ENCODE measurements around the gene MOSPD3.

GRCh38 chr7:100598425-100598824 is 13.9 kb upstream of the MOSPD3 start:
- TF ChIP-seq, protein P1, sequence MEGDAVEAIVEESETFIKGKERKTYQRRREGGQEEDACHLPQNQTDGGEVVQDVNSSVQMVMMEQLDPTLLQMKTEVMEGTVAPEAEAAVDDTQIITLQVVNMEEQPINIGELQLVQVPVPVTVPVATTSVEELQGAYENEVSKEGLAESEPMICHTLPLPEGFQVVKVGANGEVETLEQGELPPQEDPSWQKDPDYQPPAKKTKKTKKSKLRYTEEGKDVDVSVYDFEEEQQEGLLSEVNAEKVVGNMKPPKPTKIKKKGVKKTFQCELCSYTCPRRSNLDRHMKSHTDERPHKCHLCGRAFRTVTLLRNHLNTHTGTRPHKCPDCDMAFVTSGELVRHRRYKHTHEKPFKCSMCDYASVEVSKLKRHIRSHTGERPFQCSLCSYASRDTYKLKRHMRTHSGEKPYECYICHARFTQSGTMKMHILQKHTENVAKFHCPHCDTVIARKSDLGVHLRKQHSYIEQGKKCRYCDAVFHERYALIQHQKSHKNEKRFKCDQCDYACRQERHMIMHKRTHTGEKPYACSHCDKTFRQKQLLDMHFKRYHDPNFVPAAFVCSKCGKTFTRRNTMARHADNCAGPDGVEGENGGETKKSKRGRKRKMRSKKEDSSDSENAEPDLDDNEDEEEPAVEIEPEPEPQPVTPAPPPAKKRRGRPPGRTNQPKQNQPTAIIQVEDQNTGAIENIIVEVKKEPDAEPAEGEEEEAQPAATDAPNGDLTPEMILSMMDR (optimal IDR thresholded peaks at IDR 0.05 in 1 of 3, IDR thresholded peaks at IDR 0.05 in 1 of 3, conservative IDR thresholded peaks at IDR 0.05 in 1 of 3; ENCODE audit: extremely low read depth in 1 of 3, insufficient read depth in 2 of 3, low read length in 3 of 3): no peak
- TF ChIP-seq EZH2 (IDR thresholded peaks at IDR 0.05; ENCODE audit: low read length): no peak
